A673 (cell line): ENCODE measurements around the gene ATOSA. TPM values are rescaled to one million over a fixed set of nuclear protein-coding genes. Genes with fewer than 3 reads are reported as not detected.

Source experiments
- BruUV-seq: library from RNA; stranded (reverse); fragments of 400-500 nt; replicated peaks from 2 replicates; lab custom pipeline; 2021; lab: Mats Ljungman, UMichigan
- CTCF ChIA-PET: fragments of 300-600 bp; sonication (Branson Sonifier 250); formaldehyde crosslinking; loops from one replicate; lab custom pipeline; 2022; ENCODE audit warnings: antibody characterized with exemption; lab: Charles Lee
- POLR2A ChIA-PET: fragments of 300-600 bp; sonication (Branson Sonifier 250); formaldehyde crosslinking; loops from one replicate; lab custom pipeline; 2022; ENCODE audit warnings: antibody characterized with exemption; ENCODE audit not compliant: low non-redundant PET; lab: Charles Lee
- DNase-seq: peaks from one replicate; pipeline ENCODE4 v3.0.0-alpha.2; 2015; ENCODE audit warnings: low spot score
- H3K27ac ChIP-seq: fragments of 200-600 bp; sonication (generic); 2 replicates; pipeline ENCODE4 v1.5.1; 2016; ENCODE audit warnings: mixed run types, low read depth, mild to moderate bottlenecking, mixed read lengths, antibody characterized with exemption, low read length; ENCODE audit not compliant: poor library complexity, severe bottlenecking
- H3K27me3 ChIP-seq: fragments of 200-600 bp; sonication (generic); replicated peaks from 2 replicates; pipeline ENCODE4 v1.6.1; 2017; ENCODE audit warnings: mixed run types, low read depth, mild to moderate bottlenecking, mixed read lengths, antibody characterized with exemption, low read length; ENCODE audit not compliant: insufficient read depth, poor library complexity
- H3K36me3 ChIP-seq: fragments of 200-600 bp; sonication (generic); 2 replicates; pipeline ENCODE4 v1.6.1; 2016; ENCODE audit warnings: mixed run types, mild to moderate bottlenecking, mixed read lengths, antibody characterized with exemption, low read length; ENCODE audit not compliant: insufficient read depth, poor library complexity, severe bottlenecking
- H3K4me1 ChIP-seq: fragments of 200-600 bp; sonication (generic); 2 replicates; pipeline ENCODE4 v1.6.1; 2017; ENCODE audit warnings: mixed run types, mild to moderate bottlenecking, mixed read lengths, antibody characterized with exemption, low read length; ENCODE audit not compliant: insufficient read depth, poor library complexity, severe bottlenecking
- H3K4me3 ChIP-seq: fragments of 200-600 bp; sonication (generic); 2 replicates; pipeline ENCODE4 v1.5.1; 2016; ENCODE audit warnings: low read depth, mixed run types, mild to moderate bottlenecking, mixed read lengths, low read length; ENCODE audit not compliant: poor library complexity, severe bottlenecking
- H3K9me3 ChIP-seq: fragments of 200-600 bp; sonication (generic); 2 replicates; pipeline ENCODE4 v1.6.1; 2016; ENCODE audit warnings: mixed run types, low read depth, mild to moderate bottlenecking, mixed read lengths, antibody characterized with exemption, low read length; ENCODE audit not compliant: poor library complexity, severe bottlenecking
- EZH2 ChIP-seq: fragments of 200-600 bp; sonication (generic); IDR thresholded peaks from 2 replicates; pipeline ENCODE4 v1.6.1; 2017; ENCODE audit warnings: borderline replicate concordance, low read depth, mild to moderate bottlenecking, mixed read lengths, antibody characterized with exemption, low read length; ENCODE audit not compliant: poor library complexity, severe bottlenecking
- intact Hi-C: fragments of 100-400 bp; cut with micrococcal nuclease; formaldehyde crosslinking; loops from one replicate; pipeline ENCODE4 v1.10.0; 2022; ENCODE audit not compliant: unreplicated experiment
- total RNA-seq: library from RNA; stranded (reverse); gene quantifications from 2 replicates; pipeline ENCODE4 v1.2.3, GENCODE V29; 2021
- TF ChIP-seq, protein P1 (sequence below): fragments of 300-800, 200-600 bp; sonication (generic); conservative IDR thresholded peaks from 2 replicates; pipeline ENCODE4 v1.5.1; 2017; ENCODE audit warnings: low read depth, mild to moderate bottlenecking, antibody characterized with exemption, low read length, moderate library complexity, mixed read lengths

Gene ATOSA
- total RNA-seq, 1 experiment from 2014 or later: 5.3 TPM

DNA sequence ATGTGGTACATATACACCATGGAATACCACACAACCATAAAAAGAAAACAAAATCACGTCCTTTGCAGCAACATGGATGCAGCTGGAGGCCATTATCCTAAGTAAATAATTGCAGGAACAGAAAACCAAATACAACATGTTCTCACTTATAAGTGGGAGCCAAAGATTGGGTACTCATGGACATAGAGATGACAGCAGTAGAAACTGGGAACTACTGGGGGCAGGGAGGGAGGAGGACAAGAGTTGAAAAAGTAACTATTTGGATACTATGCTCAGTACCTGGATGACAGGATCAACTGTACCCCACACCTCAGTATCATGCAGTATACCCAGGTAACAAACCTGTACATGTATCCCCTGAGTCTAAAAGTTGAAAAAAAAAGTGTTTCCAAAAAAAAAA is 23.2 kb upstream of the ATOSA start:
- ChIA-PET CTCF (no interaction called here), POLR2A (no interaction called here)
- H3K27me3 ChIP-seq: peaks cover 6% of the 10 kb centered on the region
- H3K27ac ChIP-seq: no peak overlapping the region
- no peak overlapping the region for H3K4me3 ChIP-seq
- TF ChIP-seq, protein P1, sequence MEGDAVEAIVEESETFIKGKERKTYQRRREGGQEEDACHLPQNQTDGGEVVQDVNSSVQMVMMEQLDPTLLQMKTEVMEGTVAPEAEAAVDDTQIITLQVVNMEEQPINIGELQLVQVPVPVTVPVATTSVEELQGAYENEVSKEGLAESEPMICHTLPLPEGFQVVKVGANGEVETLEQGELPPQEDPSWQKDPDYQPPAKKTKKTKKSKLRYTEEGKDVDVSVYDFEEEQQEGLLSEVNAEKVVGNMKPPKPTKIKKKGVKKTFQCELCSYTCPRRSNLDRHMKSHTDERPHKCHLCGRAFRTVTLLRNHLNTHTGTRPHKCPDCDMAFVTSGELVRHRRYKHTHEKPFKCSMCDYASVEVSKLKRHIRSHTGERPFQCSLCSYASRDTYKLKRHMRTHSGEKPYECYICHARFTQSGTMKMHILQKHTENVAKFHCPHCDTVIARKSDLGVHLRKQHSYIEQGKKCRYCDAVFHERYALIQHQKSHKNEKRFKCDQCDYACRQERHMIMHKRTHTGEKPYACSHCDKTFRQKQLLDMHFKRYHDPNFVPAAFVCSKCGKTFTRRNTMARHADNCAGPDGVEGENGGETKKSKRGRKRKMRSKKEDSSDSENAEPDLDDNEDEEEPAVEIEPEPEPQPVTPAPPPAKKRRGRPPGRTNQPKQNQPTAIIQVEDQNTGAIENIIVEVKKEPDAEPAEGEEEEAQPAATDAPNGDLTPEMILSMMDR: no peak
- no peaks in the 10 kb centered on the region for H3K4me1 ChIP-seq
- H3K9me3 ChIP-seq: no peaks in the 10 kb centered on the region
- no peaks in the 10 kb centered on the region for H3K36me3 ChIP-seq
- intact Hi-C loops: no loop called here
- BruUV-seq: no TSS peak
- no peak for DNase-seq

DNA sequence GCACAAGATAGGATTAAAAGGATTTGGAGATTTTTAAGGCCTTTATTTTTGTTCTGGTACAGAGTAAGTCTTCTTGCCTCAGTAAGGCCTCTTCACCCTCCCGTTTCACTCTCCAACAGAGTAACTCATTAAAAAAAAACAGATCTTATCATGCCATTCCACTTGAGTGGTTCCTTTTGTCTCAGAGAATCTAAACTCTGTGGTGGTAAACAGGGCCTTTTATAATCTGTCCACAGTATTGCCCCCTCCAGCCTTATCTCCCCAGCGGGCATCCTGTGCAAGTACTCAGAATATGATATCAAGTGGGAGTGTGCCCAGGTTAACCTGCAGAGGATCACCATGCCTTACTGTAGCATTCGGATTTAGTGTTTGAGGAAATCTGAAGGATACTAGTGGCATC is 20.3 kb upstream of the ATOSA start:
- intact Hi-C loops: no loop called here
- DNase-seq: no peak
- CTCF ChIA-PET: no interaction called here
- BruUV-seq: no TSS peak
- Histone ChIP-seq H3K27ac (no peak overlapping the region), H3K9me3 (no peaks in the 10 kb centered on the region), H3K36me3 (no peaks in the 10 kb centered on the region), H3K4me1 (no peaks in the 10 kb centered on the region), H3K27me3 (peaks cover 9% of the 10 kb centered on the region), H3K4me3 (no peak overlapping the region)
- POLR2A ChIA-PET: no interaction called here
- TF ChIP-seq, protein P1: no peak
- no peak for TF ChIP-seq EZH2

DNA sequence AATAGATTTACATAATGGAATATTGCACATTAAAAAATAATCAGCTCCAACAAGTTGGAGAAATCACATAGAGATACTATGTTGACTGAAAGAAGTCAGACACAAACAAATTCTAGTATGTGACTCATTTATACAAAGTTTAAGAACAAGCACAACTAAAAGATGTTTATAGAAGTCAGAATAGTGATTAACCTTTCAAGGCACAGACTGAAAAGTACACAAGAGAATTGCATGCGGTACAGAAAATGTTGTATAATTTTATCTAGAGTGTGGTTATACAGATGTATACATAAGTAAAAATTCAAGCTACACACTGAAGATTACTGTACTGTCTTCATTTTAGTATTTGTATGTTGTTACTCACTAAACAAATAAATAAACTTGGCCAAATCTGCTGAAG is 19.3 kb upstream of the ATOSA start:
- H3K9me3 ChIP-seq: no peaks in the 10 kb centered on the region
- intact Hi-C loops: no loop called here
- DNase-seq: no peak
- TF ChIP-seq, protein P1: no peak
- no peak for TF ChIP-seq EZH2
- H3K4me3 ChIP-seq: no peak overlapping the region
- no peaks in the 10 kb centered on the region for H3K36me3 ChIP-seq
- ChIA-PET CTCF (no interaction called here), POLR2A (no interaction called here)
- no peaks in the 10 kb centered on the region for H3K4me1 ChIP-seq
- no TSS peak for BruUV-seq
- H3K27me3 ChIP-seq: peaks cover 9% of the 10 kb centered on the region
- H3K27ac ChIP-seq: no peak overlapping the region
